MG63 (cell line): ENCODE data around the gene KRTAP13-2. TPM values are rescaled to one million over a fixed set of nuclear protein-coding genes. Genes with fewer than 3 reads are reported as not detected.
A peak's percentile ranks its signal among the peaks of the same experiment; 100 is the strongest.

Experiments used
- DNase-seq: peaks from one replicate; pipeline ENCODE4 v3.0.0-alpha.2; 2020
- H3K27me3 ChIP-seq: fragments of 250-450 bp; sonication (Bioruptor Pico); 2 replicates; pipeline ENCODE4 v1.5.1; 2020; ENCODE audit warnings: mild to moderate bottlenecking, moderate library complexity
- H3K36me3 ChIP-seq: fragments of 250-450 bp; sonication (Bioruptor Pico); 2 replicates; pipeline ENCODE4 v1.5.1; 2020; ENCODE audit warnings: mild to moderate bottlenecking, moderate library complexity
- H3K4me3 ChIP-seq: fragments of 250-450 bp; sonication (Bioruptor Pico); 2 replicates; pipeline ENCODE4 v1.5.1; 2020; ENCODE audit warnings: mild to moderate bottlenecking, moderate library complexity
- H3K9me3 ChIP-seq: fragments of 250-450 bp; sonication (Bioruptor Pico); 2 replicates; pipeline ENCODE4 v1.5.1; 2020; ENCODE audit warnings: mild to moderate bottlenecking, moderate library complexity
- total RNA-seq: library from RNA; depleted of rRNA; stranded (reverse); fragments of >200 nt; shearing (Covaris generic); gene quantifications from 2 replicates; pipeline ENCODE4 v1.2.3, GENCODE V29; 2014; ENCODE audit warnings: low replicate concordance; rRNA removed

The KRTAP13-2 gene
- total RNA-seq = not detected in 2 replicates

- no peak for DNase-seq
- H3K4me3 ChIP-seq = no peak within 1 kb of the TSS
- no peaks in the 10 kb centered on the region for H3K36me3 ChIP-seq
- H3K9me3 ChIP-seq = no peaks in the 10 kb centered on the region
- no peaks in the 10 kb centered on the region for H3K27me3 ChIP-seq
These were observed at the start of gene KRTAP13-2 for GRCh38 chr21:30372139-30372770. Gene KRTAP13-2 (minus strand): TSS chr21:30372271. CDS start chr21:30372213, 58 bp downstream.

- Histone ChIP-seq H3K9me3 (no peaks in the 10 kb centered on the region), H3K36me3 (no peaks in the 10 kb centered on the region), H3K27me3 (no peaks in the 10 kb centered on the region), H3K4me3 (no peak overlapping the region)
- DNase-seq = no peak
These were observed 43.9 kb upstream of the KRTAP13-2 start for GRCh38 chr21:30415993-30416392.

GRCh38 chr21:30408782-30409494 is 36.9 kb upstream of the KRTAP13-2 start:
- no peaks in the 10 kb centered on the region for H3K36me3 ChIP-seq
- H3K9me3 ChIP-seq = no peaks in the 10 kb centered on the region
- H3K27me3 ChIP-seq = no peaks in the 10 kb centered on the region
- peak; percentile 21 for DNase-seq
- no peak overlapping the region for H3K4me3 ChIP-seq

- H3K9me3 ChIP-seq = no peaks in the 10 kb centered on the region
- DNase-seq = no peak
- H3K4me3 ChIP-seq = no peak within 1 kb of the TSS
- H3K36me3 ChIP-seq = no peaks in the 10 kb centered on the region
- H3K27me3 ChIP-seq = no peaks in the 10 kb centered on the region
These were observed 23.7 kb upstream of the KRTAP13-2 start, which contains the start of gene KRTAP13-1 for GRCh38 chr21:30395731-30396130. Gene KRTAP13-1 (plus strand): TSS chr21:30396031. CDS start chr21:30396087, 56 bp downstream.

- DNase-seq = no peak
- H3K9me3 ChIP-seq = no peaks in the 10 kb centered on the region
- H3K27me3 ChIP-seq = no peaks in the 10 kb centered on the region
- H3K4me3 ChIP-seq = no peak overlapping the region
- no peaks in the 10 kb centered on the region for H3K36me3 ChIP-seq
These were observed 19.5 kb upstream of the KRTAP13-2 start for GRCh38 chr21:30391492-30392025.

GRCh38 chr21:30382201-30382600 is 10.1 kb upstream of the KRTAP13-2 start:
- Histone ChIP-seq H3K36me3 (no peaks in the 10 kb centered on the region), H3K9me3 (no peaks in the 10 kb centered on the region), H3K27me3 (no peaks in the 10 kb centered on the region), H3K4me3 (no peak overlapping the region)
- DNase-seq = no peak

- Histone ChIP-seq H3K9me3 (no peaks in the 10 kb centered on the region), H3K4me3 (no peak overlapping the region), H3K36me3 (no peaks in the 10 kb centered on the region), H3K27me3 (no peaks in the 10 kb centered on the region)
- no peak for DNase-seq
These were observed 16.2 kb downstream of the KRTAP13-2 start for GRCh38 chr21:30355906-30356305.

- Histone ChIP-seq H3K9me3 (no peaks in the 10 kb centered on the region), H3K4me3 (no peak overlapping the region), H3K36me3 (no peaks in the 10 kb centered on the region), H3K27me3 (no peaks in the 10 kb centered on the region)
- DNase-seq = no peak
These were observed 17.6 kb downstream of the KRTAP13-2 start for GRCh38 chr21:30354308-30355005.

- no peak for DNase-seq
- no peaks in the 10 kb centered on the region for H3K36me3 ChIP-seq
- no peaks in the 10 kb centered on the region for H3K9me3 ChIP-seq
These were observed 20.5 kb downstream of the KRTAP13-2 start for GRCh38 chr21:30351534-30351933.

GRCh38 chr21:30349572-30349971 is 22.5 kb downstream of the KRTAP13-2 start:
- Histone ChIP-seq H3K9me3 (no peaks in the 10 kb centered on the region), H3K27me3 (no peaks in the 10 kb centered on the region), H3K36me3 (no peaks in the 10 kb centered on the region), H3K4me3 (no peak overlapping the region)
- peak; percentile 16 for DNase-seq

More at GRCh38 chr21:30351534-30351933, 20.5 kb downstream of the KRTAP13-2 start:
- Histone ChIP-seq H3K27me3 (no peaks in the 10 kb centered on the region), H3K4me3 (no peak overlapping the region)

- no peak for DNase-seq
- H3K27me3 ChIP-seq = no peaks in the 10 kb centered on the region
- no peaks in the 10 kb centered on the region for H3K36me3 ChIP-seq
- no peak within 1 kb of the TSS for H3K4me3 ChIP-seq
- H3K9me3 ChIP-seq = no peaks in the 10 kb centered on the region
These were observed 23.6 kb downstream of the KRTAP13-2 start, which contains the start of gene KRTAP23-1 for GRCh38 chr21:30348506-30348905. Gene KRTAP23-1 (minus strand): TSS chr21:30348606. CDS start chr21:30348606, 0 bp downstream.

GRCh38 chr21:30345014-30345413 is 27.1 kb downstream of the KRTAP13-2 start:
- Histone ChIP-seq H3K36me3 (no peaks in the 10 kb centered on the region), H3K4me3 (no peak overlapping the region), H3K9me3 (no peaks in the 10 kb centered on the region), H3K27me3 (no peaks in the 10 kb centered on the region)
- DNase-seq = no peak

- Histone ChIP-seq H3K4me3 (no peak overlapping the region), H3K9me3 (no peaks in the 10 kb centered on the region), H3K36me3 (no peaks in the 10 kb centered on the region), H3K27me3 (no peaks in the 10 kb centered on the region)
- DNase-seq = peak; percentile 29
These were observed 31.1 kb downstream of the KRTAP13-2 start for GRCh38 chr21:30340714-30341573.

- Histone ChIP-seq H3K36me3 (no peaks in the 10 kb centered on the region), H3K4me3 (no peak overlapping the region), H3K9me3 (no peaks in the 10 kb centered on the region), H3K27me3 (no peaks in the 10 kb centered on the region)
- no peak for DNase-seq
These were observed 33.4 kb downstream of the KRTAP13-2 start for GRCh38 chr21:30338717-30339116.

GRCh38 chr21:30337772-30338171 is 34.3 kb downstream of the KRTAP13-2 start:
- H3K4me3 ChIP-seq = no peak overlapping the region
- no peaks in the 10 kb centered on the region for H3K36me3 ChIP-seq
- H3K27me3 ChIP-seq = no peaks in the 10 kb centered on the region
- DNase-seq = no peak
- H3K9me3 ChIP-seq = no peaks in the 10 kb centered on the region

GRCh38 chr21:30337276-30337744 is 34.8 kb downstream of the KRTAP13-2 start, which contains the start of gene KRTAP27-1:
Gene KRTAP27-1 (minus strand): TSS chr21:30337694. CDS start chr21:30337668, 26 bp downstream.
- no peaks in the 10 kb centered on the region for H3K27me3 ChIP-seq

More at GRCh38 chr21:30337276-30337744, 34.8 kb downstream of the KRTAP13-2 start, which contains the start of gene KRTAP27-1:
- Histone ChIP-seq H3K36me3 (no peaks in the 10 kb centered on the region), H3K4me3 (no peak within 1 kb of the TSS), H3K9me3 (no peaks in the 10 kb centered on the region)
- DNase-seq = no peak
